Fibroblast of lung (primary cell): ENCODE data around the gene GALNT18. TPM values are rescaled to one million over a fixed set of nuclear protein-coding genes. Genes with fewer than 3 reads are reported as not detected.

ENCODE experiments used
- DNase-seq, 2 donors: peaks; one replicate each; pipeline versions ENCODE4 v3.0.0 to v3.0.0-alpha.2; 2010; ENCODE audit warnings: low read depth in 2 of 2
- H2AFZ ChIP-seq: 2 replicates; pipeline ENCODE4 v1.5.1; 2012; ENCODE audit warnings: low read length, control low read depth, inconsistent platforms
- H3K27ac ChIP-seq: 2 replicates; pipeline ENCODE4 v1.5.1; 2011; ENCODE audit warnings: low read length, control low read depth; ENCODE audit not compliant: insufficient read depth
- H3K27me3 ChIP-seq: 2 replicates; pipeline ENCODE4 v1.5.1; 2011; ENCODE audit warnings: mild to moderate bottlenecking, low read length; ENCODE audit not compliant: control insufficient read depth, insufficient read depth
- H3K36me3 ChIP-seq: 2 replicates; pipeline ENCODE4 v1.5.1; 2011; ENCODE audit warnings: low read length; ENCODE audit not compliant: control insufficient read depth, insufficient read depth
- H3K4me1 ChIP-seq: 2 replicates; pipeline ENCODE4 v1.5.1; 2011; ENCODE audit warnings: low read length; ENCODE audit not compliant: control insufficient read depth, insufficient read depth; ENCODE audit errors: extremely low read depth
- H3K4me2 ChIP-seq: 2 replicates; pipeline ENCODE4 v1.5.1; 2011; ENCODE audit warnings: low read length, control low read depth; ENCODE audit not compliant: insufficient read depth; ENCODE audit errors: extremely low read depth
- H3K4me3 ChIP-seq, 4 experiments: fragments of 200-600 bp in 1 of 4; sonication (generic) in 1 of 4; replicated peaks in 1 of 4; 2 replicates each; pipeline ENCODE4 v1.5.1; 2011 to 2016; ENCODE audit warnings: low read length in 4 of 4, low read depth in 3 of 4, mild to moderate bottlenecking in 3 of 4, control low read depth in 2 of 4, inconsistent platforms in 1 of 4, mixed read lengths in 1 of 4; ENCODE audit not compliant: insufficient read depth in 1 of 4; ENCODE audit errors: control extremely low read depth in 1 of 4
- H3K79me2 ChIP-seq: 2 replicates; pipeline ENCODE4 v1.5.1; 2012; ENCODE audit warnings: mild to moderate bottlenecking, low read length, inconsistent platforms; ENCODE audit not compliant: control insufficient read depth, insufficient read depth
- H3K9ac ChIP-seq: 2 replicates; pipeline ENCODE4 v1.5.1; 2011; ENCODE audit warnings: mild to moderate bottlenecking, low read length, control low read depth; ENCODE audit not compliant: insufficient read depth
- H3K9me3 ChIP-seq: 2 replicates; pipeline ENCODE4 v1.5.1; 2012; ENCODE audit warnings: low read depth, low read length; ENCODE audit not compliant: control insufficient read depth, insufficient read depth
- H4K20me1 ChIP-seq: 2 replicates; pipeline ENCODE4 v1.5.1; 2011; ENCODE audit warnings: low read length; ENCODE audit not compliant: control insufficient read depth, insufficient read depth; ENCODE audit errors: extremely low read depth
- CTCF ChIP-seq, 2 donors: IDR thresholded peaks in 1 of 2; conservative IDR thresholded peaks in 1 of 2; 1 replicate in 1 of 2; 2 replicates in 1 of 2; pipeline ENCODE4 v1.5.1; 2011 to 2012; ENCODE audit warnings: low read length in 2 of 2, control low read depth in 1 of 2, inconsistent platforms in 1 of 2, low read depth in 1 of 2, mild to moderate bottlenecking in 1 of 2
- EZH2 ChIP-seq: IDR thresholded peaks from 2 replicates; pipeline ENCODE4 v1.5.1; 2012; ENCODE audit warnings: low read length, control low read depth, mild to moderate bottlenecking; ENCODE audit errors: missing control alignments
- polyA plus RNA-seq, 2 donors: library from polyadenylated mRNA; depleted of rRNA in 1 of 2; stranded (reverse) in 1 of 2; unstranded in 1 of 2; fragments of >200 nt; gene quantifications; 2 replicates each; pipeline ENCODE4 v1.2.1, GENCODE V29; 2011 to 2012; ENCODE audit warnings: missing spikeins in 1 of 2
- total RNA-seq: library from RNA; depleted of rRNA; stranded (reverse); fragments of >200 nt; gene quantifications from 2 replicates; pipeline ENCODE4 v1.2.1, GENCODE V29; 2014

The GALNT18 gene
- total and polyA plus RNA-seq, 2 donors (not counting 1 experiment from before 2014, with no cell fraction given): 0.50 to 19.3 TPM

GRCh38 chr11:11332141-11332710, 289.6 kb downstream of the GALNT18 start:
- H3K9ac ChIP-seq: no peak overlapping the region
- no peaks in the 10 kb centered on the region for H3K9me3 ChIP-seq
- no peaks in the 10 kb centered on the region for H3K27me3 ChIP-seq
- no peaks in the 10 kb centered on the region for H3K36me3 ChIP-seq
- H3K4me1 ChIP-seq: no peaks in the 10 kb centered on the region
- no peak overlapping the region for H3K4me3 ChIP-seq
- no peaks in the 10 kb centered on the region for H3K79me2 ChIP-seq
- no peak overlapping the region for H2AFZ ChIP-seq
- no peak overlapping the region for H3K4me2 ChIP-seq
- no peak for DNase-seq
- TF ChIP-seq EZH2 (no peak), CTCF (conservative IDR thresholded peaks at IDR 0.05 in 1 of 2, IDR thresholded peaks at IDR 0.05 in 1 of 2; ENCODE audit: low read depth in 1 of 2, low read length in 2 of 2) (no peak)
- no peaks in the 10 kb centered on the region for H4K20me1 ChIP-seq
- H3K27ac ChIP-seq: no peak overlapping the region

GRCh38 chr11:11329062-11329806, 292.6 kb downstream of the GALNT18 start:
- no peaks in the 10 kb centered on the region for H3K27me3 ChIP-seq
- no peaks in the 10 kb centered on the region for H3K4me1 ChIP-seq
- no peaks in the 10 kb centered on the region for H3K36me3 ChIP-seq
- TF ChIP-seq CTCF (conservative IDR thresholded peaks at IDR 0.05 in 1 of 2, IDR thresholded peaks at IDR 0.05 in 1 of 2; ENCODE audit: low read depth in 1 of 2, low read length in 2 of 2): no peak
- no peak for TF ChIP-seq EZH2
- no peaks in the 10 kb centered on the region for H3K79me2 ChIP-seq
- H2AFZ ChIP-seq: no peak overlapping the region
- H3K4me2 ChIP-seq: no peak overlapping the region
- no peak overlapping the region for H3K27ac ChIP-seq
- DNase-seq: no peak
- H3K9ac ChIP-seq: no peak overlapping the region
- no peaks in the 10 kb centered on the region for H4K20me1 ChIP-seq
- no peaks in the 10 kb centered on the region for H3K9me3 ChIP-seq
- H3K4me3 ChIP-seq: no peak overlapping the region

DNA sequence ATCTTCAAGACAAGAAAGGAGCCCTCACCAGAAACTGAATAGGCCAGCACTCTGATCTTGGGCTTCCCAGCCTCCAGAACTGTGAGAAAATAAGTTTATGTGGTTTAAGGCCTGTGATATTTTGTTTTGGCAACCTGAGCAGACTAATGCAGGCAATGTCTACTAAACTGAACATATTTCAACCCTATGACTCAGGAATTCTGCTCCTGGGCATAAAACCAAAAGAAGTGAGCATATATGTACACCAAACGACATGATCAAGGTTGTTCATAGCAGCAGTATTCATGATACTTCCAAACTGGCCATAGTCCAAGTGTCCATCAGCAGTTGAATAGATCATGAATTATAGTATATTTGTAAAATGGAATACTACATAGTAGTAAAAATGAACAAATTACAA, 297.7 kb downstream of the GALNT18 start:
- Histone ChIP-seq H2AFZ (no peak overlapping the region), H3K36me3 (no peaks in the 10 kb centered on the region), H3K9me3 (no peaks in the 10 kb centered on the region), H3K27me3 (no peaks in the 10 kb centered on the region), H3K27ac (no peak overlapping the region), H3K79me2 (no peaks in the 10 kb centered on the region), H3K9ac (no peak overlapping the region), H3K4me1 (no peaks in the 10 kb centered on the region), H3K4me2 (no peak overlapping the region), H4K20me1 (peaks cover 2% of the 10 kb centered on the region), H3K4me3 (no peak overlapping the region)
- DNase-seq: no peak
- TF ChIP-seq CTCF (conservative IDR thresholded peaks at IDR 0.05 in 1 of 2, IDR thresholded peaks at IDR 0.05 in 1 of 2; ENCODE audit: low read depth in 1 of 2, low read length in 2 of 2): no peak
- no peak for TF ChIP-seq EZH2
